Measurements from ENCODE around the gene CCDC134. TPM values are rescaled to one million over a fixed set of nuclear protein-coding genes. Genes with fewer than 3 reads are reported as not detected.

Gene CCDC134
- polyA plus RNA-seq, 1 donor from 2014 or later, result 2.2 TPM

- Histone ChIP-seq H3K9me2 (ENCODE audit: insufficient read depth, low read length) (no peaks in the 10 kb centered on the region), H3K9ac (ENCODE audit: low read length) (no peak overlapping the region), H3K9me3 (ENCODE audit: low read length) (no peaks in the 10 kb centered on the region)
These were observed 17.5 kb downstream of the CCDC134 start for GRCh38 chr22:41818011-41818410.

GRCh38 chr22:41818596-41818995 lies 18.1 kb downstream of the CCDC134 start:
- Histone ChIP-seq H3K9me3 (ENCODE audit: low read length) (no peaks in the 10 kb centered on the region), H3K27ac (ENCODE audit: low read length) (no peak overlapping the region), H3F3A (ENCODE audit: insufficient read depth, low read length, poor library complexity, severe bottlenecking) (no peaks in the 10 kb centered on the region), H3K4me2 (ENCODE audit: low read length) (no peak overlapping the region), H3K9me2 (ENCODE audit: insufficient read depth, low read length) (no peaks in the 10 kb centered on the region), H2AFZ (ENCODE audit: low read depth, low read length) (no peak overlapping the region), H3K4me3 (ENCODE audit: low read length) (no peak overlapping the region), H3K9ac (ENCODE audit: low read length) (no peak overlapping the region), H3K79me2 (replicated peaks; ENCODE audit: insufficient read depth, low read length) (no peaks in the 10 kb centered on the region), H3K27me3 (ENCODE audit: insufficient read depth, low read depth, low read length) (no peaks in the 10 kb centered on the region), H3K36me3 (ENCODE audit: insufficient read depth, low read length) (no peaks in the 10 kb centered on the region), H4K20me1 (ENCODE audit: insufficient read depth) (no peaks in the 10 kb centered on the region)
- TF ChIP-seq POLR2AphosphoS5 (IDR thresholded peaks at IDR 0.05) (no peak), EZH2 (IDR thresholded peaks at IDR 0.05; ENCODE audit: borderline replicate concordance, insufficient read depth, low read length, poor library complexity, severe bottlenecking) (no peak), MXI1 (conservative IDR thresholded peaks at IDR 0.05; ENCODE audit: poor library complexity, severe bottlenecking) (no peak), RAD21 (conservative IDR thresholded peaks at IDR 0.05) (no peak), REST (IDR thresholded peaks at IDR 0.05; ENCODE audit: borderline replicate concordance) (no peak), TAF1 (IDR thresholded peaks at IDR 0.05; ENCODE audit: low read depth) (no peak), SMC3 (conservative IDR thresholded peaks at IDR 0.05; ENCODE audit: poor library complexity) (no peak)

More at GRCh38 chr22:41818011-41818410, 17.5 kb downstream of the CCDC134 start:
- H3K79me2 ChIP-seq (replicated peaks; ENCODE audit: insufficient read depth, low read length), result no peaks in the 10 kb centered on the region
- H3F3A ChIP-seq (ENCODE audit: insufficient read depth, low read length, poor library complexity, severe bottlenecking), result no peaks in the 10 kb centered on the region
- H3K27me3 ChIP-seq (ENCODE audit: insufficient read depth, low read depth, low read length), result no peaks in the 10 kb centered on the region
- H3K27ac ChIP-seq (ENCODE audit: low read length), result no peak overlapping the region
- no peaks in the 10 kb centered on the region for H3K36me3 ChIP-seq (ENCODE audit: insufficient read depth, low read length)
- no peak overlapping the region for H2AFZ ChIP-seq (ENCODE audit: low read depth, low read length)
- no peak overlapping the region for H3K4me2 ChIP-seq (ENCODE audit: low read length)
- no peaks in the 10 kb centered on the region for H4K20me1 ChIP-seq (ENCODE audit: insufficient read depth)
- H3K4me3 ChIP-seq (ENCODE audit: low read length), result no peak overlapping the region
- TF ChIP-seq RAD21 (conservative IDR thresholded peaks at IDR 0.05) (no peak), EZH2 (IDR thresholded peaks at IDR 0.05; ENCODE audit: borderline replicate concordance, insufficient read depth, low read length, poor library complexity, severe bottlenecking) (no peak), REST (IDR thresholded peaks at IDR 0.05; ENCODE audit: borderline replicate concordance) (no peak), POLR2AphosphoS5 (IDR thresholded peaks at IDR 0.05) (no peak), EP300 (conservative IDR thresholded peaks at IDR 0.05; ENCODE audit: poor library complexity, severe bottlenecking) (no peak), SMC3 (conservative IDR thresholded peaks at IDR 0.05; ENCODE audit: poor library complexity) (no peak), CTCF (IDR thresholded peaks at IDR 0.05; ENCODE audit: poor library complexity, severe bottlenecking) (no peak), MXI1 (conservative IDR thresholded peaks at IDR 0.05; ENCODE audit: poor library complexity, severe bottlenecking) (no peak)
